Epithelial cell of proximal tubule (primary cell): Measurements from ENCODE around the gene ANGEL1. TPM values are rescaled to one million over a fixed set of nuclear protein-coding genes. Genes with fewer than 3 reads are reported as not detected.

ENCODE experiments used
- DNase-seq: peaks from one replicate; pipeline ENCODE4 v3.0.0-alpha.2; 2011; ENCODE audit warnings: low read depth
- H3K4me3 ChIP-seq: 2 replicates; pipeline ENCODE4 v1.5.1; 2011; ENCODE audit warnings: low read depth, mild to moderate bottlenecking, low read length
- total RNA-seq: library from RNA; depleted of rRNA; stranded (reverse); fragments of >200 nt; gene quantifications from 2 replicates; pipeline ENCODE4 v1.2.3, GENCODE V29; 2015
- TF ChIP-seq, protein P1 (sequence below): conservative IDR thresholded peaks from 2 replicates; pipeline ENCODE4 v1.5.1; 2012; ENCODE audit warnings: low read depth, mild to moderate bottlenecking, low read length

ANGEL1 gene
- total RNA-seq, 1 donor from 2014 or later: 7.8 TPM

DNA sequence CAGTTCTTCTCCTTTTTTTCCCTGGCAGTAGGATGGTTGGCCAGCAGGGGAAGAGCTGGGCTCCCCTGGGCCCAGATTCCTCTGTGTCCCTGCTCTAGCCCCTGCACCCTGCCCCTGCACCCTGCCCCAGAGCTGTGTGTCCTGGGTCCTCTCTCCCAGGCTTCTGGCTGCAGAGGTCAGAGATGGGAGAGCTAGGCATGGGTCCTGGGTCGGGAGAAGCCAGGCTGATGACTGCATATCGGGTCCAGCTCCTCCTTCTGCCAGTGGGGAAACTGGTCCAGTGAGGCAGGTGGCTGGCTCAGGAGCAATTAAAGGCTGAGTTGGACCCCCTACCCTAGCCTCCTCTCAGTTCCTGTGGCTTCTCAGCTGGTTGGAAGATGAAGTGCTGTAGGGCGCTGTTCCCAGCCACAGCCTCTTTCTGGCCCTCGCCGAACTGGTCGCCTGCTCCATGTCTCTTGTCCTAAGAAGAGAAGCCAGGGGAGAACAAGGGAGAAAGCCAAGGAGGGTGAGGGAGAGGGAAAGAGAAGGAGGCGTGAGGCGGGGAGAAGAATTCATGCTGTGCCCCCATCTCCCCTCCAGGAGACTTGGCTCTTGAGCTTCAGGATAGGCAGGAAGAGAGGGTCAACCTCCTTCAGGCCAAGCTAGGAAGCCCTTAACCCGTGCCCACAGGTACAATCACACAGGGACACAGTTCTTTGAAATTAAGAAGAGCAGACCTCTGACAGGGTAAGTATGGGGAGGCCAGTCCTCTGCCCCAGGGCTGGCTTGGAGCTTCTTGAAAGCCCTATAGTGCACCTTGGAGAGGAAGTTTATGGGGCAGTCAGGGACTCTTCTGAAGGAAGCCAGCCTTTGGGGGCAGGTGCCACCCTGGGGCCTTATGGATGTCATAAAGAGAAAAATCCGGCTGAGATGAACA is 41.9 kb downstream of the ANGEL1 start:
- TF ChIP-seq, protein P1, sequence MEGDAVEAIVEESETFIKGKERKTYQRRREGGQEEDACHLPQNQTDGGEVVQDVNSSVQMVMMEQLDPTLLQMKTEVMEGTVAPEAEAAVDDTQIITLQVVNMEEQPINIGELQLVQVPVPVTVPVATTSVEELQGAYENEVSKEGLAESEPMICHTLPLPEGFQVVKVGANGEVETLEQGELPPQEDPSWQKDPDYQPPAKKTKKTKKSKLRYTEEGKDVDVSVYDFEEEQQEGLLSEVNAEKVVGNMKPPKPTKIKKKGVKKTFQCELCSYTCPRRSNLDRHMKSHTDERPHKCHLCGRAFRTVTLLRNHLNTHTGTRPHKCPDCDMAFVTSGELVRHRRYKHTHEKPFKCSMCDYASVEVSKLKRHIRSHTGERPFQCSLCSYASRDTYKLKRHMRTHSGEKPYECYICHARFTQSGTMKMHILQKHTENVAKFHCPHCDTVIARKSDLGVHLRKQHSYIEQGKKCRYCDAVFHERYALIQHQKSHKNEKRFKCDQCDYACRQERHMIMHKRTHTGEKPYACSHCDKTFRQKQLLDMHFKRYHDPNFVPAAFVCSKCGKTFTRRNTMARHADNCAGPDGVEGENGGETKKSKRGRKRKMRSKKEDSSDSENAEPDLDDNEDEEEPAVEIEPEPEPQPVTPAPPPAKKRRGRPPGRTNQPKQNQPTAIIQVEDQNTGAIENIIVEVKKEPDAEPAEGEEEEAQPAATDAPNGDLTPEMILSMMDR: no peak
- DNase-seq: no peak
- no peak overlapping the region for H3K4me3 ChIP-seq

DNA sequence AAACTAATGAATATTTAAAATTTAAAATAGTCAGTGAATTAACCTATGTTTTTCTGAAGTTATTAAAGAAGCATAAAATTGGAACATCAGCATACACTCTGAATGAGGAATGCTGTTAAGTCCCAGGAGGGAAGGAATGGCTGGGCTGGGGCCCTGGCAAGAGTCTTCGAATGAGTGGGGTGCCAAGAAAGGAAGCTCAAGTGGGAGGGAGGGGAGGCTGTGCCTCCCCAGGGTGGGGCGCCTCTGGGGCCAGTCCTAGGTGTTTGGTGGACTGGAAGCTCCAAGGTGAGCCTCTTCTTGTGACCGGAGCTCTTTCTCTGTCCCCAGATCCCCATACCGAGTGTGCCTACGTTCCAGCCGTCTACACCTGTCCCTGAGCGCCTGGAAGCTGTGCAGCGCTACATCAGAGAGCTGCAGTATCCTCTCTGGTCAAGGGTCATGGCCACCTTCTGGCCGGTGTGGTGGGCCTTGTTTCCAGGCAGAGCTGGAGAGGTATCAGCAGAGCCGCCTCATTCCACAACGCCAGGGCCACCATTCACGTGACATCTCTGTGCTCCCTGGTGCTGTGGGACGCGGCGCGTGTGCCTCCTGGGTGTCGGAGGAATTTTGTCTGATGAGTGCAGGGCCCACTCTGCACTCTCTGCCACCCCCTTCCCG is 42.9 kb downstream of the ANGEL1 start:
- H3K4me3 ChIP-seq: no peak overlapping the region
- TF ChIP-seq, protein P1: no peak

GRCh38 chr14:76768671-76769500 is 43.8 kb downstream of the ANGEL1 start:
- DNase-seq: no peak
- no peak overlapping the region for H3K4me3 ChIP-seq
- TF ChIP-seq, protein P1: no peak

More for the DNA sequence above, 42.9 kb downstream of the ANGEL1 start:
- no peak for DNase-seq

- no peak for DNase-seq
- H3K4me3 ChIP-seq: no peak overlapping the region
- TF ChIP-seq, protein P1: no peak
Observed at GRCh38 chr14:76767681-76768656, 44.7 kb downstream of the ANGEL1 start.

GRCh38 chr14:76765461-76765931 is 47.2 kb downstream of the ANGEL1 start:
- no peak for DNase-seq
- TF ChIP-seq, protein P1: no peak
- H3K4me3 ChIP-seq: no peak overlapping the region
